HepG2 (cell line): ENCODE measurements around the gene CCDC85A. TPM values are rescaled to one million over a fixed set of nuclear protein-coding genes. Genes with fewer than 3 reads are reported as not detected.

ENCODE experiments used
- ATAC-seq: fragments of 200-7000 bp; cut with Tn5 transposase; 3 replicates; pipeline ENCODE4 v1.9.1; 2020; ENCODE audit warnings: mild to moderate bottlenecking, moderate library complexity
- BruUV-seq: library from RNA; stranded (reverse); fragments of 400-500 nt; replicated peaks from 2 replicates; lab custom pipeline; 2021; lab: Mats Ljungman, UMichigan
- CTCF ChIA-PET: fragments of 300-600 bp; formaldehyde crosslinking; extraction: SDS; loops from one replicate; lab custom pipeline; 2021; ENCODE audit warnings: low total read pairs, inconsistent platforms, low intra/inter-chr PET ratio; lab: Yijun Ruan, JAX
- POLR2A ChIA-PET: fragments of 350-600 bp; sonication (Branson Sonifier 250); formaldehyde crosslinking; loops from one replicate; lab custom pipeline; 2020; ENCODE audit warnings: antibody characterized with exemption, inconsistent platforms; lab: Yijun Ruan, JAX
- DNase-seq: peaks from one replicate; pipeline ENCODE4 v3.0.0-alpha.2; 2015; ENCODE audit warnings: low spot score
- FAIRE-seq: peaks from 3 replicates; lab custom pipeline; 2011; peaks lifted over from hg19 to GRCh38; lab: Jason Lieb, UNC
- H2AFZ ChIP-seq: one replicate; pipeline ENCODE4 v1.6.1; 2011; ENCODE audit warnings: low read length, inconsistent platforms
- H3K27ac ChIP-seq: fragments of 300-600 bp; 3 replicates; pipeline ENCODE4 v1.8.0; 2011; ENCODE audit warnings: mixed run types, mild to moderate bottlenecking, mixed read lengths, low read length, inconsistent platforms; ENCODE audit not compliant: insufficient read depth; ENCODE audit errors: extremely low read length
- H3K27me3 ChIP-seq, 2 experiments: fragments of 200-600 bp in 1 of 2; 2 replicates in 1 of 2; 3 replicates in 1 of 2; pipeline versions ENCODE4 v1.6.0 to v1.8.0; 2011; ENCODE audit warnings: low read length in 2 of 2, mild to moderate bottlenecking in 2 of 2, moderate library complexity in 2 of 2, inconsistent platforms in 1 of 2; ENCODE audit not compliant: insufficient read depth in 2 of 2, control insufficient read depth in 1 of 2
- H3K36me3 ChIP-seq, 2 experiments: fragments of 200-600 bp in 1 of 2; replicated peaks in 1 of 2; 2 replicates in 1 of 2; 3 replicates in 1 of 2; pipeline versions ENCODE4 v1.5.1 to v1.8.0; 2011; ENCODE audit warnings: low read length in 2 of 2, inconsistent platforms in 1 of 2; ENCODE audit not compliant: insufficient read depth in 2 of 2, control insufficient read depth in 1 of 2
- H3K4me1 ChIP-seq: 2 replicates; pipeline ENCODE4 v1.5.1; 2012; ENCODE audit warnings: low read length, inconsistent platforms; ENCODE audit not compliant: insufficient read depth
- H3K4me2 ChIP-seq: 2 replicates; pipeline ENCODE4 v1.6.0; 2011; ENCODE audit warnings: low read depth, low read length, inconsistent platforms
- H3K4me3 ChIP-seq, 3 experiments: fragments of 200-600 bp in 1 of 3; sonication (generic), shearing (Covaris generic) in 1 of 3; replicated peaks in 1 of 3; 2 replicates each; pipeline ENCODE4 v1.5.1; 2011 to 2016; ENCODE audit warnings: low read length in 3 of 3, inconsistent platforms in 2 of 3, low read depth in 2 of 3, mild to moderate bottlenecking in 2 of 3, control low read depth in 1 of 3, mixed read lengths in 1 of 3; ENCODE audit not compliant: insufficient read depth in 1 of 3
- H3K79me2 ChIP-seq: one replicate; pipeline ENCODE4 v1.6.1; 2011; ENCODE audit warnings: low read length, inconsistent platforms; ENCODE audit not compliant: insufficient read depth
- H3K9ac ChIP-seq: 2 replicates; pipeline ENCODE4 v1.6.0; 2011; ENCODE audit warnings: mild to moderate bottlenecking, low read depth, low read length, inconsistent platforms; ENCODE audit not compliant: insufficient read depth
- H3K9me3 ChIP-seq: 2 replicates; pipeline ENCODE4 v1.5.1; 2012; ENCODE audit warnings: mild to moderate bottlenecking, low read length
- H4K20me1 ChIP-seq: 2 replicates; pipeline ENCODE4 v1.6.0; 2011; ENCODE audit warnings: inconsistent platforms, mild to moderate bottlenecking, low read length, moderate library complexity; ENCODE audit not compliant: insufficient read depth
- ARNTL ChIP-seq: sonication (generic); formaldehyde crosslinking; IDR thresholded peaks from 2 replicates; pipeline ENCODE4 v1.4.0; 2020; ENCODE audit warnings: mild to moderate bottlenecking, missing genetic modification reagents
- HIVEP1 ChIP-seq: sonication (generic); formaldehyde crosslinking; IDR thresholded peaks from 2 replicates; pipeline ENCODE4 v1.4.0; 2020; ENCODE audit warnings: mild to moderate bottlenecking, missing genetic modification reagents
- MED13 ChIP-seq: sonication (generic); formaldehyde crosslinking; IDR thresholded peaks from 2 replicates; pipeline ENCODE4 v1.5.0; 2020; ENCODE audit warnings: missing genetic modification reagents
- MIXL1 ChIP-seq: IDR thresholded peaks from 2 replicates; pipeline ENCODE4 v1.6.1; 2016
- MTF1 ChIP-seq: sonication (generic); formaldehyde crosslinking; IDR thresholded peaks from 2 replicates; pipeline ENCODE4 v1.5.0; 2020; ENCODE audit warnings: missing genetic modification reagents
- RARA ChIP-seq: IDR thresholded peaks from 2 replicates; pipeline ENCODE4 v1.6.1; 2016; ENCODE audit warnings: missing genetic modification reagents, missing compliant biosample characterization
- RORA ChIP-seq: sonication (generic); formaldehyde crosslinking; IDR thresholded peaks from 2 replicates; pipeline ENCODE4 v1.5.0; 2020; ENCODE audit warnings: mild to moderate bottlenecking, missing genetic modification reagents, moderate library complexity
- SATB2 ChIP-seq: sonication (generic); formaldehyde crosslinking; IDR thresholded peaks from 2 replicates; pipeline ENCODE4 v1.5.0; 2020; ENCODE audit warnings: missing genetic modification reagents
- SP1 ChIP-seq, 2 experiments: fragments of 450-650 bp in 1 of 2; sonication (generic) in 1 of 2; formaldehyde crosslinking in 1 of 2; IDR thresholded peaks; 2 replicates each; pipeline versions ENCODE4 v1.4.0 to v1.6.1; 2016 to 2020; ENCODE audit warnings: missing genetic modification reagents in 1 of 2
- SRSF9 ChIP-seq: fragments of 200-400 bp; formaldehyde crosslinking; IDR thresholded peaks from 2 replicates; pipeline ENCODE4 v1.6.1; 2018; ENCODE audit warnings: borderline replicate concordance, mild to moderate bottlenecking, low read depth, low read length; ENCODE audit not compliant: insufficient read depth, poor library complexity, severe bottlenecking
- SRY ChIP-seq: sonication (generic); formaldehyde crosslinking; IDR thresholded peaks from 2 replicates; pipeline ENCODE4 v1.8.0; 2022; ENCODE audit warnings: mild to moderate bottlenecking, missing genetic modification reagents
- TEAD2 ChIP-seq: sonication (generic); formaldehyde crosslinking; IDR thresholded peaks from 2 replicates; pipeline ENCODE4 v1.9.0; 2021; ENCODE audit warnings: missing genetic modification reagents
- TSC22D2 ChIP-seq: sonication (generic); formaldehyde crosslinking; IDR thresholded peaks from 2 replicates; pipeline ENCODE4 v1.5.1; 2020; ENCODE audit warnings: missing genetic modification reagents, mild to moderate bottlenecking, borderline replicate concordance
- ZFP36L2 ChIP-seq: sonication (generic); formaldehyde crosslinking; IDR thresholded peaks from 2 replicates; pipeline ENCODE4 v1.4.0; 2020; ENCODE audit warnings: missing genetic modification reagents
- ZFY ChIP-seq: sonication (generic); formaldehyde crosslinking; IDR thresholded peaks from 2 replicates; pipeline ENCODE4 v1.4.0; 2020; ENCODE audit warnings: missing genetic modification reagents
- ZNF331 ChIP-seq: sonication (generic); formaldehyde crosslinking; IDR thresholded peaks from 2 replicates; pipeline ENCODE4 v1.4.0; 2020; ENCODE audit warnings: missing genetic modification reagents
- ZNF441 ChIP-seq: sonication (generic); formaldehyde crosslinking; IDR thresholded peaks from 2 replicates; pipeline ENCODE4 v1.7.0; 2021; ENCODE audit warnings: missing genetic modification reagents, borderline replicate concordance
- ZNF530 ChIP-seq: sonication (generic); formaldehyde crosslinking; IDR thresholded peaks from 2 replicates; pipeline ENCODE4 v1.5.0; 2020; ENCODE audit warnings: low read depth, mild to moderate bottlenecking, missing genetic modification reagents
- ZNF615 ChIP-seq: sonication (generic); formaldehyde crosslinking; IDR thresholded peaks from 2 replicates; pipeline ENCODE4 v1.5.0; 2020; ENCODE audit warnings: mild to moderate bottlenecking, missing genetic modification reagents, borderline replicate concordance
- ZNF75D ChIP-seq: sonication (generic); formaldehyde crosslinking; IDR thresholded peaks from 2 replicates; pipeline ENCODE4 v1.8.1; 2023; ENCODE audit warnings: missing genetic modification reagents, mild to moderate bottlenecking, borderline replicate concordance
- ZNF766 ChIP-seq: sonication (generic); formaldehyde crosslinking; IDR thresholded peaks from 2 replicates; pipeline ENCODE4 v1.5.0; 2020; ENCODE audit warnings: missing genetic modification reagents, borderline replicate concordance
- ZSCAN30 ChIP-seq: sonication (generic); formaldehyde crosslinking; IDR thresholded peaks from 2 replicates; pipeline ENCODE4 v1.5.0; 2020; ENCODE audit warnings: mild to moderate bottlenecking, missing genetic modification reagents
- WGBS: methylation state at CpG from one replicate; pipeline ENCODE4 v1.1.6; 2017; ENCODE audit warnings: low lambda C conversion rate; 5-methylcytosine and 5-hydroxymethylcytosine counted together
- in situ Hi-C: cut with HindIII; loops from 2 replicates; pipeline ENCODE4 v1.10.0; 2017; ENCODE audit warnings: low pct_unique_long_range_greater_than_20kb; ENCODE audit not compliant: extremely low pct_ligation_motif_present
- intact Hi-C: fragments of 100-400 bp; cut with micrococcal nuclease; formaldehyde crosslinking; loops from one replicate; pipeline ENCODE4 v1.10.0; 2022; ENCODE audit not compliant: unreplicated experiment
- polyA plus RNA-seq, 8 experiments: library from polyadenylated mRNA; depleted of rRNA in 3 of 8; stranded (reverse) in 7 of 8; unstranded in 1 of 8; fragments of >200 nt; fragmentation: Illumina TruSeq in 4 of 8; extraction: Trizol in 4 of 8; gene quantifications; 2 replicates each; pipeline versions ENCODE4 v1.2.1 to v1.2.3, GENCODE V29; 2011 to 2016; ENCODE audit warnings: low read depth in 4 of 8, missing spikeins in 1 of 8, mixed read lengths in 1 of 8; ENCODE audit not compliant: insufficient read depth in 1 of 8
- total RNA-seq, 5 experiments: library from RNA; depleted of rRNA; stranded (reverse); fragments of >200 nt; fragmentation: Illumina TruSeq; extraction: Trizol; gene quantifications; 2 replicates each; pipeline ENCODE4 v1.2.3, GENCODE V29; 2016; ENCODE audit warnings: low read depth in 1 of 5
- TF ChIP-seq, protein P1 (sequence below), 2 experiments: IDR thresholded peaks; 2 replicates each; pipeline ENCODE4 v1.6.1; 2011 to 2012; ENCODE audit warnings: low read length in 2 of 2, borderline replicate concordance in 1 of 2, low read depth in 1 of 2, mild to moderate bottlenecking in 1 of 2, moderate library complexity in 1 of 2

CCDC85A gene
- total and polyA plus RNA-seq, 2 of the 13 experiments (the other 11 are each of a cell fraction or from before 2014, with no cell fraction given), result not detected

GRCh38 chr2:56410140-56410539, 226.3 kb downstream of the CCDC85A start (continued):
- TF ChIP-seq ZNF331 (CRISPR knock-in tag), result no peak
- TF ChIP-seq RARA, result no peak
- no peak for TF ChIP-seq ZNF766

DNA sequence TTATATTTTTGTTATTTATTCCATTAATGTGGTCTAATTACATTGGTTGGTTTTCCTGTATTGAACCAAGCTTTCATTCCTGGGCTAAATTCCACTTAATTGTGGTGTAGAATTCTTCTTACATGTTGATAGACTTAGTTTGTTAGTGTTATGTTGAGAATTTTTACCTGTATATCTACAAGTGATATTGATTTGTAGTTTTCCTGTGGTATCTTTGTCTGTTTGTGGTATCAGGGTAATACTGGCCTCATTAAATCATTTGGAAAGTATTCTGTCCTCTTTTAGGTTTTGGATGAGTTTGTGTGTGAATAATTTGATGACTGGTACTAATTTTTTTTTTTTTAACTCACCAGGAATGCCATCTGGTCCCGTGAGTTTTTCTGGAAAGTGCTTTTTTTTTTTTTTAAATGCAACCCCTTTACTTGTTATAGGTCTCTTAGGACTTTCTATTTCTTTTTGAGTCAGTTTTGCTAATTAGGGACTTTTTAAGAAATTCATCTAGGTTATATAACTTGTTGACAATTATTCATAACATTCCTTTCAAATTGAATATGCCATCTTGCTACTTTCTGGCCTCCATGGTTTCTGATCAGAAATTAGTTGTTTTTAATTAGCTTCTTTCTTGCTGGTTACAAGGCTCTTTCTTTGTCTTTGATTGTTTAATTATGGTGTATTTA, 232.8 kb downstream of the CCDC85A start:
- 0% methylated on average over 1 of the region's 1 CpG for WGBS
- no peaks in the 10 kb centered on the region for H3K79me2 ChIP-seq
- TF ChIP-seq SRY (CRISPR knock-in tag) (no peak), ZFY (CRISPR knock-in tag) (no peak), TEAD2 (no peak), ZNF441 (no peak), ZSCAN30 (CRISPR knock-in tag) (no peak), SRSF9 (no peak), ZNF615 (CRISPR knock-in tag) (no peak), ZFP36L2 (no peak), SP1 (IDR thresholded peaks at IDR 0.05) (no peak), SP1 (CRISPR knock-in tag; IDR thresholded peaks at IDR 0.05) (no peak), RORA (CRISPR knock-in tag) (no peak), HIVEP1 (CRISPR knock-in tag) (no peak), MTF1 (no peak), TSC22D2 (CRISPR knock-in tag) (no peak), SATB2 (CRISPR knock-in tag) (no peak), ARNTL (CRISPR knock-in tag) (no peak), ZNF75D (CRISPR knock-in tag) (no peak), ZNF530 (no peak), MED13 (CRISPR knock-in tag) (no peak), MIXL1 (CRISPR knock-in tag) (no peak)
- TF ChIP-seq, protein P1, sequence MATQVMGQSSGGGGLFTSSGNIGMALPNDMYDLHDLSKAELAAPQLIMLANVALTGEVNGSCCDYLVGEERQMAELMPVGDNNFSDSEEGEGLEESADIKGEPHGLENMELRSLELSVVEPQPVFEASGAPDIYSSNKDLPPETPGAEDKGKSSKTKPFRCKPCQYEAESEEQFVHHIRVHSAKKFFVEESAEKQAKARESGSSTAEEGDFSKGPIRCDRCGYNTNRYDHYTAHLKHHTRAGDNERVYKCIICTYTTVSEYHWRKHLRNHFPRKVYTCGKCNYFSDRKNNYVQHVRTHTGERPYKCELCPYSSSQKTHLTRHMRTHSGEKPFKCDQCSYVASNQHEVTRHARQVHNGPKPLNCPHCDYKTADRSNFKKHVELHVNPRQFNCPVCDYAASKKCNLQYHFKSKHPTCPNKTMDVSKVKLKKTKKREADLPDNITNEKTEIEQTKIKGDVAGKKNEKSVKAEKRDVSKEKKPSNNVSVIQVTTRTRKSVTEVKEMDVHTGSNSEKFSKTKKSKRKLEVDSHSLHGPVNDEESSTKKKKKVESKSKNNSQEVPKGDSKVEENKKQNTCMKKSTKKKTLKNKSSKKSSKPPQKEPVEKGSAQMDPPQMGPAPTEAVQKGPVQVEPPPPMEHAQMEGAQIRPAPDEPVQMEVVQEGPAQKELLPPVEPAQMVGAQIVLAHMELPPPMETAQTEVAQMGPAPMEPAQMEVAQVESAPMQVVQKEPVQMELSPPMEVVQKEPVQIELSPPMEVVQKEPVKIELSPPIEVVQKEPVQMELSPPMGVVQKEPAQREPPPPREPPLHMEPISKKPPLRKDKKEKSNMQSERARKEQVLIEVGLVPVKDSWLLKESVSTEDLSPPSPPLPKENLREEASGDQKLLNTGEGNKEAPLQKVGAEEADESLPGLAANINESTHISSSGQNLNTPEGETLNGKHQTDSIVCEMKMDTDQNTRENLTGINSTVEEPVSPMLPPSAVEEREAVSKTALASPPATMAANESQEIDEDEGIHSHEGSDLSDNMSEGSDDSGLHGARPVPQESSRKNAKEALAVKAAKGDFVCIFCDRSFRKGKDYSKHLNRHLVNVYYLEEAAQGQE (IDR thresholded peaks at IDR 0.05; ENCODE audit: borderline replicate concordance in 1 of 2, low read depth in 1 of 2, low read length in 2 of 2), result no peak
- no peaks in the 10 kb centered on the region for H3K4me1 ChIP-seq
- ChIA-PET CTCF (no interaction called here), POLR2A (no interaction called here)
- H2AFZ ChIP-seq, result no peak overlapping the region
- FAIRE-seq, result no peak
- in situ Hi-C loops (no loop called here), intact Hi-C loops (no loop called here)
- H3K27me3 ChIP-seq, result no peaks in the 10 kb centered on the region
- H3K36me3 ChIP-seq, result no peaks in the 10 kb centered on the region
- H3K27ac ChIP-seq, result no peak overlapping the region
- no peak overlapping the region for H3K4me3 ChIP-seq
- H3K9me3 ChIP-seq, result peaks cover 40% of the 10 kb centered on the region
- H3K9ac ChIP-seq, result no peak overlapping the region
- no peak for DNase-seq
- BruUV-seq, result no TSS peak
- ATAC-seq, result no peak
- H4K20me1 ChIP-seq, result no peaks in the 10 kb centered on the region
- no peak overlapping the region for H3K4me2 ChIP-seq
